GM12873 (cell line): ENCODE data around the gene STK32A.

Source experiments
- CTCF ChIP-seq: IDR thresholded peaks from 2 replicates; pipeline ENCODE4 v1.5.1; 2012; ENCODE audit warnings: low read depth, mild to moderate bottlenecking, moderate library complexity, low read length, control low read depth; ENCODE audit not compliant: insufficient read depth; ENCODE audit errors: missing control alignments

STK32A gene

DNA sequence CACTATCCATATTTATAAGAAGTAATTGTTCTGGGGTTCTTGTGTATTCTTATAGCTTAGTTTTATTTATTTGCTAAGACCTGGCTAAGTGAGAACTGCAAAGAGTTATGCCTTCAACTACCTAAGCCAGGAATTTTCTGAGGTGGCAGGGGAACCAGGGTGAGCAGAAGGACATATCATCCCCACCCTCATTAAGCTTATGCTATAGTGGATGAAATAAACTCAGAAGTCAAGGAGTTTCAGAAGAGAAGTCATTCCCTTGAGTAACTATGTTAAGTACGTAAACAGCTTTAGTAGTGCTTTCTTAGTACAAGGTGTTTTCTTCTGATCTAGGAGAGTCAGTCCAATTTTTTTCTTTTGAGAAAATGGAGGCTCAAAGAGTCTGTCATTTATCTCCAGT is 41.7 kb downstream of the STK32A start:
- TF ChIP-seq CTCF = no peak

DNA sequence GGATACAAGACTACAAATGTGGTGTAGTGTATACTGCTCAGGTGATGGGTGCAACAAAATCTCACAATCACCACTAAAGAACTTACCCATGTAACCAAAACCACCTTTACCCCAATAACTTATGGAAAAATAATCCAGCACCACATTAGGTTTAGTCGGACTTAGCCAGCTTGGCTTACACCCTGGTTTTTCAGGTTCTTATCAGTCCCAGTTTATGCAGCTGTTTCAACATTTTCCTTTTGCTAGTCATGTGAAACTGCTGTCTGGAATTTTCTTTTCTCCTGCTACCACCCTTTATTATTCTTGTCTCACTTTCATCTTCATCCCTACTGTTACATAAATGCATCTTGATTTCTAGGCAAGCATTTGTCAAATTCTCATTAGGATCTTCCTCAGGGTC is 51.5 kb downstream of the STK32A start:
- no peak for TF ChIP-seq CTCF

DNA sequence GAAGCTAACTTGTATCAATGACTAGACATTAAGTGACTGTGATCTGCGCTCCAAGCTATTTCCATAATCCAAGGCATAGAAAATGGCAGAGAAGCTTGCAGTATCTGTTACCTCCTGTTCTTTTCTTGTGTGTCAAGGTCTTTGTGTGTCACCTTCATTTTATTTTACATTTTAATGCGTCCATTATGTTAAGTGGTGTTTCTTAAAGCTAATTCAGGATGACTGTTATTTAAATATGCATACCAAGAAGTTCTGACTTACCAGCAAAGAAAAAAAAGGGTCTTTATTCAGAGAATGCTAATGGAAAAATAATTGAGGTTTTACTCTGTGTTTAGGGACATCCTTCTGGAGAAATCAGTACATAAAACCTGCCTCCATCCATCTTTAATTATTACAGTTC is 52.3 kb downstream of the STK32A start:
- TF ChIP-seq CTCF = no peak

GRCh38 chr5:147290261-147290660 is 55.4 kb downstream of the STK32A start:
- no peak for TF ChIP-seq CTCF

DNA sequence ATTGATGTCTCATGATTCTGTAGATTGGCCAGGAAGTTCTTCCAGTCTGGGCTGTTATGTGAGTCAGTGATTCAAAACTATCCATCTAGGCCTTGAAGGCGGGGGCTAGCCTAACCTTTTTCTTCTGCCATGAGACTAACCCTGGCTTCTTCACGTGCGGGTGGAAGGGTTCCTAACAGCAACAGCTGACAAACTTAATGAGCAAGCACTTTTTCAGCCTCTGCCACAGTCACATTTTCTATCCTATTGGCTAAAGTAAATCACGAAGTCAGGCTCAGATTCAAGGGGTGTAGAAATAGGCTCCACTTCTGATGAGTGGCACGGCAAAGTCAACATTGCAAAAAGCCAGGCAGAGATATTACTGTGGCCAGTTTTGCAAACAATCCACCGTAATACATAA is 68.4 kb downstream of the STK32A start:
- TF ChIP-seq CTCF = no peak

GRCh38 chr5:147303976-147304375 is 69.2 kb downstream of the STK32A start:
- TF ChIP-seq CTCF = no peak

GRCh38 chr5:147305147-147305546 is 70.3 kb downstream of the STK32A start:
- TF ChIP-seq CTCF = no peak
